ENCODE data around the gene MXRA8.

The MXRA8 gene

GRCh38 chr1:1318777-1319645 lies 39.3 kb downstream of the MXRA8 start:
- TF ChIP-seq CTCF (IDR thresholded peaks at IDR 0.05): no peak

GRCh38 chr1:1318131-1318652 lies 40.2 kb downstream of the MXRA8 start:
- no peak for TF ChIP-seq CTCF (IDR thresholded peaks at IDR 0.05)

- TF ChIP-seq CTCF (IDR thresholded peaks at IDR 0.05): no peak
Measured at GRCh38 chr1:1317420-1317819, 40.9 kb downstream of the MXRA8 start.

- no peak for TF ChIP-seq CTCF (IDR thresholded peaks at IDR 0.05)
Measured at GRCh38 chr1:1315435-1315954, 42.9 kb downstream of the MXRA8 start.

- TF ChIP-seq CTCF (IDR thresholded peaks at IDR 0.05): no peak
Measured at GRCh38 chr1:1314678-1315335, 43.5 kb downstream of the MXRA8 start.

- no peak for TF ChIP-seq CTCF (IDR thresholded peaks at IDR 0.05)
Measured at GRCh38 chr1:1314237-1314586, 44.1 kb downstream of the MXRA8 start.

- no peak for TF ChIP-seq CTCF (IDR thresholded peaks at IDR 0.05)
Measured at GRCh38 chr1:1313500-1314236, 44.7 kb downstream of the MXRA8 start.

Measured in LNCAP (cell line).